K562 (cell line): ENCODE data around the gene PLA2G4A.

Experiments
- CAMTA2 ChIP-seq: fragments of 250-450 bp; sonication (Bioruptor Pico); conservative IDR thresholded peaks from 2 replicates; pipeline ENCODE4 v1.5.1; 2022
- EHMT2 ChIP-seq: fragments of 450-650 bp; IDR thresholded peaks from 2 replicates; pipeline ENCODE4 v1.6.1; 2018; ENCODE audit warnings: antibody characterized with exemption
- FOXK2 ChIP-seq, 2 experiments: fragments of 450-650 bp; IDR thresholded peaks in 1 of 2; conservative IDR thresholded peaks in 1 of 2; 2 replicates each; pipeline ENCODE4 v1.6.1; 2016; ENCODE audit warnings: low read depth in 2 of 2, mild to moderate bottlenecking in 1 of 2
- MEF2D ChIP-seq: conservative IDR thresholded peaks from 2 replicates; pipeline ENCODE4 v1.6.1; 2016; ENCODE audit warnings: low read depth, missing genetic modification characterization, missing compliant biosample characterization
- POLR2A ChIP-seq: fragments of 450-650 bp; conservative IDR thresholded peaks from 2 replicates; pipeline ENCODE4 v1.6.1; 2016
- RAD51 ChIP-seq: fragments of 450-650 bp; IDR thresholded peaks from 2 replicates; pipeline ENCODE4 v1.7.1; 2016; ENCODE audit warnings: low read depth, mild to moderate bottlenecking, borderline replicate concordance
- REST ChIP-seq, 2 experiments: fragments of 450-650 bp; formaldehyde crosslinking in 1 of 2; IDR thresholded peaks; 2 replicates each; pipeline versions ENCODE4 v1.4.0 to v1.6.1; 2014 to 2020; ENCODE audit warnings: mild to moderate bottlenecking in 2 of 2, borderline replicate concordance in 1 of 2, low read depth in 1 of 2
- TBL1XR1 ChIP-seq, 2 experiments: IDR thresholded peaks; 2 replicates each; pipeline ENCODE4 v1.6.1; 2012; ENCODE audit warnings: improper control_type of control experiment in 2 of 2, low read length in 2 of 2, mild to moderate bottlenecking in 1 of 2
- ZFP36 ChIP-seq: fragments of 150-350 bp; IDR thresholded peaks from 2 replicates; pipeline ENCODE4 v1.6.1; 2018; ENCODE audit warnings: low read length, low read depth; ENCODE audit not compliant: partially characterized antibody
- ZNF551 ChIP-seq: fragments of 250-450 bp; sonication (Bioruptor Pico); IDR thresholded peaks from 2 replicates; pipeline ENCODE4 v1.5.0; 2021; ENCODE audit warnings: mild to moderate bottlenecking, moderate library complexity
- TF ChIP-seq, protein P1 (sequence below), 3 experiments: IDR thresholded peaks in 2 of 3; conservative IDR thresholded peaks in 1 of 3; 2 replicates each; pipeline ENCODE4 v1.5.1; 2011 to 2012; ENCODE audit warnings: low read length in 3 of 3, mild to moderate bottlenecking in 3 of 3, control low read depth in 2 of 3, improper control_type of control experiment in 1 of 3, inconsistent platforms in 1 of 3, low read depth in 1 of 3, mixed read lengths in 1 of 3, moderate library complexity in 1 of 3; ENCODE audit not compliant: insufficient read depth in 2 of 3
- TF ChIP-seq, protein P2 (sequence below): fragments of 450-650 bp; IDR thresholded peaks from 2 replicates; pipeline ENCODE4 v1.6.1; 2017; ENCODE audit warnings: mild to moderate bottlenecking, moderate library complexity

DNA sequence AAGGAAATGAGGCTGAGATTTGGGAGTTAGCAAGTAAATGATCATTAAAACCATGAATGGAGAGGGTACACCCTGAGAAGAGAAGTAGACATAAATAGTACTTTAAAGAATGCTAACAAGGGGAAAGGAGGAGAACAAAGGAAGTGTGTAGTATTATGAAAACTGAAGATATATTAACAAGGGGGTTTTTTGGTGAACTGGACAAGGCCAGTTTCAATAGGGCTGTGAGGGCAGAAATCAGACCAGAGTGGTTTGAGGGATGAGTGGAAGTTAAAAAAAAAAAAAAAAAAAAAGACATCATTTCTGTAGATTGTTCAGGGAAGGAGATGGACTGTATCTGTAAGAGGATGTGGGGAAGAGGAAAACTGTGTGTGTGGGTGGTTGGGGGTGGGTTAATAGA lies 137.1 kb downstream of the PLA2G4A start:
- TF ChIP-seq CAMTA2 (no peak), RAD51 (no peak), FOXK2 (conservative IDR thresholded peaks at IDR 0.05 in 1 of 2, IDR thresholded peaks at IDR 0.05 in 1 of 2; ENCODE audit: low read depth in 2 of 2) (no peak), POLR2A (no peak), ZFP36 (no peak), EHMT2 (no peak), ZNF551 (CRISPR knock-in tag) (no peak), TBL1XR1 (IDR thresholded peaks at IDR 0.05; ENCODE audit: low read length in 2 of 2) (no peak), MEF2D (tag) (no peak), REST (IDR thresholded peaks at IDR 0.05; ENCODE audit: borderline replicate concordance) (no peak), REST (CRISPR knock-in tag; IDR thresholded peaks at IDR 0.05; ENCODE audit: low read depth) (no peak)
- TF ChIP-seq, protein P1, sequence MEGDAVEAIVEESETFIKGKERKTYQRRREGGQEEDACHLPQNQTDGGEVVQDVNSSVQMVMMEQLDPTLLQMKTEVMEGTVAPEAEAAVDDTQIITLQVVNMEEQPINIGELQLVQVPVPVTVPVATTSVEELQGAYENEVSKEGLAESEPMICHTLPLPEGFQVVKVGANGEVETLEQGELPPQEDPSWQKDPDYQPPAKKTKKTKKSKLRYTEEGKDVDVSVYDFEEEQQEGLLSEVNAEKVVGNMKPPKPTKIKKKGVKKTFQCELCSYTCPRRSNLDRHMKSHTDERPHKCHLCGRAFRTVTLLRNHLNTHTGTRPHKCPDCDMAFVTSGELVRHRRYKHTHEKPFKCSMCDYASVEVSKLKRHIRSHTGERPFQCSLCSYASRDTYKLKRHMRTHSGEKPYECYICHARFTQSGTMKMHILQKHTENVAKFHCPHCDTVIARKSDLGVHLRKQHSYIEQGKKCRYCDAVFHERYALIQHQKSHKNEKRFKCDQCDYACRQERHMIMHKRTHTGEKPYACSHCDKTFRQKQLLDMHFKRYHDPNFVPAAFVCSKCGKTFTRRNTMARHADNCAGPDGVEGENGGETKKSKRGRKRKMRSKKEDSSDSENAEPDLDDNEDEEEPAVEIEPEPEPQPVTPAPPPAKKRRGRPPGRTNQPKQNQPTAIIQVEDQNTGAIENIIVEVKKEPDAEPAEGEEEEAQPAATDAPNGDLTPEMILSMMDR (IDR thresholded peaks at IDR 0.05 in 2 of 3, conservative IDR thresholded peaks at IDR 0.05 in 1 of 3; ENCODE audit: insufficient read depth in 2 of 3, low read depth in 1 of 3, low read length in 3 of 3): no peak
- TF ChIP-seq, protein P2, sequence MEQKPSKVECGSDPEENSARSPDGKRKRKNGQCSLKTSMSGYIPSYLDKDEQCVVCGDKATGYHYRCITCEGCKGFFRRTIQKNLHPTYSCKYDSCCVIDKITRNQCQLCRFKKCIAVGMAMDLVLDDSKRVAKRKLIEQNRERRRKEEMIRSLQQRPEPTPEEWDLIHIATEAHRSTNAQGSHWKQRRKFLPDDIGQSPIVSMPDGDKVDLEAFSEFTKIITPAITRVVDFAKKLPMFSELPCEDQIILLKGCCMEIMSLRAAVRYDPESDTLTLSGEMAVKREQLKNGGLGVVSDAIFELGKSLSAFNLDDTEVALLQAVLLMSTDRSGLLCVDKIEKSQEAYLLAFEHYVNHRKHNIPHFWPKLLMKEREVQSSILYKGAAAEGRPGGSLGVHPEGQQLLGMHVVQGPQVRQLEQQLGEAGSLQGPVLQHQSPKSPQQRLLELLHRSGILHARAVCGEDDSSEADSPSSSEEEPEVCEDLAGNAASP: no peak
